NT2/D1 (cell line): ENCODE results near the gene LOXL1.

Source experiments
- DNase-seq: peaks from one replicate; pipeline ENCODE4 v3.0.0-alpha.2; 2011; ENCODE audit warnings: low read depth, low spot score
- H3K27me3 ChIP-seq: 2 replicates; pipeline ENCODE4 v1.6.0; 2011; ENCODE audit warnings: mild to moderate bottlenecking; ENCODE audit not compliant: insufficient read length, insufficient read depth
- H3K36me3 ChIP-seq: 2 replicates; pipeline ENCODE4 v1.6.1; 2011; ENCODE audit warnings: mild to moderate bottlenecking, low read length, mixed read lengths; ENCODE audit not compliant: insufficient read depth, insufficient read length
- H3K4me1 ChIP-seq: 2 replicates; pipeline ENCODE4 v1.5.1; 2011; ENCODE audit not compliant: insufficient read depth, insufficient read length
- H3K4me3 ChIP-seq: 2 replicates; pipeline ENCODE4 v1.5.1; 2011; ENCODE audit warnings: low read depth; ENCODE audit not compliant: insufficient read length
- H3K9ac ChIP-seq: 2 replicates; pipeline ENCODE4 v1.6.0; 2011; ENCODE audit warnings: low read depth; ENCODE audit not compliant: insufficient read length
- H3K9me3 ChIP-seq: 2 replicates; pipeline ENCODE4 v1.5.1; 2011; ENCODE audit warnings: mild to moderate bottlenecking, low read length; ENCODE audit not compliant: insufficient read depth
- SUZ12 ChIP-seq: IDR thresholded peaks from 2 replicates; pipeline ENCODE4 v1.6.1; 2011; ENCODE audit not compliant: insufficient read length, insufficient read depth; ENCODE audit errors: extremely low read depth
- YY1 ChIP-seq: IDR thresholded peaks from 2 replicates; pipeline ENCODE4 v1.6.1; 2011; ENCODE audit not compliant: insufficient read length, insufficient read depth
- ZNF274 ChIP-seq: IDR thresholded peaks from 2 replicates; pipeline ENCODE4 v1.6.1; 2011; ENCODE audit warnings: mild to moderate bottlenecking, low read depth, low read length

The LOXL1 gene, protein sequence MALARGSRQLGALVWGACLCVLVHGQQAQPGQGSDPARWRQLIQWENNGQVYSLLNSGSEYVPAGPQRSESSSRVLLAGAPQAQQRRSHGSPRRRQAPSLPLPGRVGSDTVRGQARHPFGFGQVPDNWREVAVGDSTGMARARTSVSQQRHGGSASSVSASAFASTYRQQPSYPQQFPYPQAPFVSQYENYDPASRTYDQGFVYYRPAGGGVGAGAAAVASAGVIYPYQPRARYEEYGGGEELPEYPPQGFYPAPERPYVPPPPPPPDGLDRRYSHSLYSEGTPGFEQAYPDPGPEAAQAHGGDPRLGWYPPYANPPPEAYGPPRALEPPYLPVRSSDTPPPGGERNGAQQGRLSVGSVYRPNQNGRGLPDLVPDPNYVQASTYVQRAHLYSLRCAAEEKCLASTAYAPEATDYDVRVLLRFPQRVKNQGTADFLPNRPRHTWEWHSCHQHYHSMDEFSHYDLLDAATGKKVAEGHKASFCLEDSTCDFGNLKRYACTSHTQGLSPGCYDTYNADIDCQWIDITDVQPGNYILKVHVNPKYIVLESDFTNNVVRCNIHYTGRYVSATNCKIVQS

DNA sequence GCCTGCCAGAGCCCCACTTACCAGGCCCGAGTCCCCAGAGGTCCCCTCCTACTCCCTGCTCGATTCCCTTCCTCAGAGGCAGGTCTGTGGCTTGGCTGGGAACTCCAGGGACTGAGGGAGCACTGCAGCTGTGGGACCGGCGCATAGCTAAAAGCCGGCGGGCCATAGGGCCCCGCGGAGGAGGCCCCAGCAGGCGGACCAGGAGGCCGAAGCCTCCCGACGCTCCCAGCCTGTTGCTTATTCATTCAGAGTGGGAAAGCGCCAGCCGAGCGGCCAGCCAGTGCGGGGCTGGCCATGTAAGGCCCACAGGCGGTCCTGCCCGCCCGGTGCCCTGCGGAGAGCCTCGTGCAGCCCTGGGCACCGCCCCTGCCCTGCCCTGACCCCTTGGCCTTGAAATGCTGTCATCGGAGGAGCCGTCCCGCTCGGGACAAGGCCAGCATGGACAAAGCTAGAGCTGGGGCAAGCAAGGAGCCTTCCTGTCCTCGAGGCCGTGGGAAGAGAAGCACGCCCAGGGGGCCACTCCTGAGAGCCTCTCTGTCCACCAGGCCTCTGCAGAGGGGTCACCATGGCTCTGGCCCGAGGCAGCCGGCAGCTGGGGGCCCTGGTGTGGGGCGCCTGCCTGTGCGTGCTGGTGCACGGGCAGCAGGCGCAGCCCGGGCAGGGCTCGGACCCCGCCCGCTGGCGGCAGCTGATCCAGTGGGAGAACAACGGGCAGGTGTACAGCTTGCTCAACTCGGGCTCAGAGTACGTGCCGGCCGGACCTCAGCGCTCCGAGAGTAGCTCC, at the start of gene LOXL1:
Gene LOXL1, plus strand, starts transcription at position 244 of the 784 bp plus-strand sequence. Its CDS starts 322 bp downstream, at position 566.
- peak within 1 kb of the TSS; percentile 97 for H3K9ac ChIP-seq
- TF ChIP-seq SUZ12 (no peak), ZNF274 (no peak), YY1 (no peak)
- no peak for DNase-seq
- H3K9me3 ChIP-seq, result no peaks in the 10 kb centered on the region
- H3K27me3 ChIP-seq, result no peaks in the 10 kb centered on the region
- peak within 1 kb of the TSS; percentile 87 for H3K4me3 ChIP-seq
- peaks cover 18% of the 10 kb centered on the region for H3K36me3 ChIP-seq
- peaks cover 55% of the 10 kb centered on the region for H3K4me1 ChIP-seq

DNA sequence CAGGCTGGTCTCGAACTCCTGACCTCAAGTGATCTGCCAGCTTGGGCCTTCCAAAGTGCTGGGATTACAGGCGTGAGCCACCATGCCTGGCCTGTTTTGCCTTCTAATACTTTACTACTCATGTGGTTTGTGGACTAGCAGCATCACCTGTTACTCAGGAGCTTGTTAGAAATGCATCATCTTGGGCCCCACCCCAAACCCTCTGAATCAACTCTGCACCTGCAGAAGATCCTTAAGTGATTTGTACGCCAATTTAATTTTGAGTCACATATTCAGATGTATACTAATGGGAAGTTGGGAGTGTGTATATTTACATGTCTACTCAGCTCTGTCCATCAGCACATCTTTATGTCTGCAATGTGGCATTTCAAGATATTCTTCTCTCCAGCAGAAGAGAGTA, 46.8 kb upstream of the LOXL1 start:
- no peak overlapping the region for H3K9ac ChIP-seq
- H3K4me1 ChIP-seq, result peaks cover 10% of the 10 kb centered on the region
- no peak overlapping the region for H3K4me3 ChIP-seq
- H3K9me3 ChIP-seq, result no peaks in the 10 kb centered on the region
- no peaks in the 10 kb centered on the region for H3K27me3 ChIP-seq
- no peak for DNase-seq
- no peaks in the 10 kb centered on the region for H3K36me3 ChIP-seq
- TF ChIP-seq YY1, result no peak
- TF ChIP-seq ZNF274, result no peak
- TF ChIP-seq SUZ12, result no peak

DNA sequence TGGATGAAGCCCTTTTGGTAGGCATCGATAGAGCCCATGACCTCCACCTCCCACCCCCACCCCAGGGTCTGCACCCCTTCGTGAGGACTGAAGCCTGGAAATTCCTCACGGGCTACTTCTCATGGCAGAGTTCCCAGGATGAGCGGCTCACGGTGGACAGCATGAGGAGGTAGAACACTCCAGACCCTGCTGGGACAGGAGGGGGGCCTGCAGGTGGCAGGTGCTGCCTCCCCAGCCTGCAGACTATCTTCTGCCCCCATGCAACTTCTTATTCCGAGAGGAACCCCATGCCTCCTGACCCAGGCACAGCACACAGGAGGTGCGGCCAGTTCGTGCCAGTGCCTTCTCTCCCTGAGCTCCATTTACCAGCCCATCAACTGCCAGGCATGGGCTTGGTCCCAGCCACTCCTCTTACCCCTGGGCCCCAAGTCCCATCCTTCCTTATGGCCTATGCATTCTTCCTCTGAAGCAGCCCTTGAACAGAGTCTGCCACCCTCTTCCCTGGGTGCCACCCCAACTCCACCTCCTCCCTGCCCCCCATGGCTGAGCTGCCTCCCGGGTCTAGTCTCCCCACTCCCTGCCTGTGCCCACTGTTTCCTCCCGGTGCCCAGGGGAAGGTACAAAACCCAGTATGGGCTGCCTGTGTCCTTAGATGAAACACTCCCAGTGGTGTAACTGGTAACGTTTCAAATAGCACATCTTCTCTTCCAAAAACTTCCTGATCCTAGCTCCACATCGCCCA, 44.5 kb upstream of the LOXL1 start:
- Histone ChIP-seq H3K27me3 (no peaks in the 10 kb centered on the region), H3K4me3 (no peak overlapping the region), H3K9me3 (no peaks in the 10 kb centered on the region), H3K36me3 (no peaks in the 10 kb centered on the region), H3K9ac (no peak overlapping the region), H3K4me1 (peaks cover 10% of the 10 kb centered on the region)
- DNase-seq, result no peak
- TF ChIP-seq SUZ12 (no peak), ZNF274 (no peak), YY1 (no peak)

DNA sequence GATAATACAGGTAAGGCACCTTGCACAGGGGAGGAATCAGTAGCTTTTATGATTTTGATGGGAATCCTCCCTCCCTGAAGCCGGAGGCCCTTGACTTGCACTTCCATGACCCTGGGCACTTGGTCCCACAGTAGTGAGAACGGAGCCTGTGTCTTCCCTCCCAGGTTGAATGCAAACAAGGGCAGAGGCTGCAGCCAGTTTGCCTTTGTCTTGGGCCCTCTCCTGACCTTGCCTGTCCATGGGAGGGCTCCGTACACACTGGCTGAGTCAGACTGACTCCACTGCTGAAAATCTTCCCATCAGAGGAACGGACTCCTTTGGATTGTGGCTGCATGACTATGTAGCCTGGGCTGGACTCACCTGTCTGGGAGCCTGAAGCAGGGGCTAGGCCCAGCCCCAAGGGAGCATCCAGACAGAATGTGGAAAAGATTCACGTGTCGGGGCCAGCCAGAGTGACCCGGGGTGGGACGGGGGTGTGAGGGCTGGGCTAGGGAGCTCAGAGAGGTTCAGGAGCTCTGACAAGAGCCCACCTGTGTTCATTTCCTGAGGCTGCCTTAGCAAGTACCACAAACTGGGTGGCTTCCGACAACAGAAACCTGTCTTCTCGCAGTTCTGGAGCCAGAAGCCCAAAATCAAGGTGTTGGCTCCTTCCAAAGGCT, 43.4 kb upstream of the LOXL1 start:
- H3K27me3 ChIP-seq, result peaks cover 7% of the 10 kb centered on the region
- H3K36me3 ChIP-seq, result no peaks in the 10 kb centered on the region
- H3K4me1 ChIP-seq, result peaks cover 10% of the 10 kb centered on the region
- H3K9ac ChIP-seq, result no peak overlapping the region
- DNase-seq, result no peak
- no peak for TF ChIP-seq YY1
- H3K4me3 ChIP-seq, result no peak overlapping the region
- no peaks in the 10 kb centered on the region for H3K9me3 ChIP-seq

DNA sequence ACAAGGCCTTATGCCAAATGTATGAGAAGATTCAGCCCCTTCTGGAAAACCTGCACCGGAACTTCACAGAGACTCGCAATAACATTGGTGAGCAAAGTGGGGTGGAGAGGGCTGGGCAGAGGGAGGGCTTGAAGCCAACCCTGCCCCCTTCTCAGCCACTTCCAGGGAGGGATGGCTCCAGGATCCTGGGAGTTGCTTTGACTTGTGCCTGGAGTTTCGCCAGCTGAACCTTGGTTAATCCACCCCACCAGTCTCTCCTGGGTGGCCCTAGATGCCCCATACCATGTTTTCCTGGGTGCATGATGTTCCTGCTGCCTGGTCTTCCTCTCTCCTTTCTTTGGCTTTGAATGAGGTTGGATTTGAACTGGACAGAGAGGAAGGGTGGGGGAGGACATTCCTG, 42.1 kb upstream of the LOXL1 start:
- H3K27me3 ChIP-seq, result peaks cover 19% of the 10 kb centered on the region
- DNase-seq, result no peak
- no peaks in the 10 kb centered on the region for H3K9me3 ChIP-seq
- H3K9ac ChIP-seq, result no peak overlapping the region
- TF ChIP-seq ZNF274, result no peak
- no peak for TF ChIP-seq SUZ12
- no peak for TF ChIP-seq YY1
- no peak overlapping the region for H3K4me3 ChIP-seq
- H3K4me1 ChIP-seq, result peaks cover 10% of the 10 kb centered on the region
- no peaks in the 10 kb centered on the region for H3K36me3 ChIP-seq

DNA sequence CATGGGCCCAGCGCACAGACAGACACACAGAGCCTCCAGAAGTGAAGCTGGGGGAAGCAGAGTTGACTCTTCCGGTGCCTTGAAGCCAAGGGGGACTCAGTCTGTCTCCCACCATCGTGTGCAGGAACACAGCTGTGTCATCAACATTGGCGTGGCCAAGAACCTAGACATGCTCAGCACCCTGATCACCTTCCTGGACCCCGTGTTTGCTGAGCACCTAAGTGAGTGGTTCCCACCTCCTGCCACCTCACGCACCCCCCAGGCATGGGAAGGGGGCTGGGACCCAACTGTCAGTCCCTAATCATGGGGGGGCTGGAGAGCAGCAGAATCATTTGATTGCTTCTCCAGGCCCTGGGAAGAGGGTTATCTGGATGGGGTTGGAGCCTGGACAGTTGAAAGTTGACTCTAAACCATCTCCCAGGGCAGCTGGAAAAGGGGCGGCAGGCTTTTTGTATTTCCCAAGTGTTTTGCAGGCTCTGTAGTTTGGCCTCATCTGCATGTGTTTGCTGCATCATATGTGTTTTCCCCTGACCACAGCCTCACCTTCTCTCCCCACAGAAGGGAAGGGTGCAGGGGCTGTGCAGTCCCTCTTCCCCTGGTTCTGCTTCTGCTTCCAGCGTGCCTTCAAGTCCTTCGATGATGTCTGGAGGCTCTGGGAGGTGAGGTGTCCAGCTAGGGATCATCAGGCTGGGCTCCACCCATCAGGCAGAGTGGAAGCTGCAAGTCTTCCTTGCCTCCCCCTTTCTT, 40.1 kb upstream of the LOXL1 start:
- no peaks in the 10 kb centered on the region for H3K9me3 ChIP-seq
- DNase-seq, result no peak
- H3K27me3 ChIP-seq, result peaks cover 24% of the 10 kb centered on the region
- no peak for TF ChIP-seq ZNF274
- no peak for TF ChIP-seq YY1
- no peak for TF ChIP-seq SUZ12
- peaks cover 10% of the 10 kb centered on the region for H3K4me1 ChIP-seq
- no peak overlapping the region for H3K9ac ChIP-seq
- no peaks in the 10 kb centered on the region for H3K36me3 ChIP-seq
- no peak overlapping the region for H3K4me3 ChIP-seq
